K562 (cell line): Measurements from ENCODE around the gene PPP6R3. TPM values are rescaled to one million over a fixed set of nuclear protein-coding genes. Genes with fewer than 3 reads are reported as not detected.

Experiments used
- C11orf30 ChIP-seq: fragments of 450-650 bp; IDR thresholded peaks from 2 replicates; pipeline ENCODE4 v1.6.1; 2016; ENCODE audit warnings: low read depth, mild to moderate bottlenecking
- CHD2 ChIP-seq: IDR thresholded peaks from 2 replicates; pipeline ENCODE4 v1.6.1; 2011; ENCODE audit warnings: low read depth, low read length
- CREB1 ChIP-seq, 2 experiments: sonication (generic) in 1 of 2; formaldehyde crosslinking in 1 of 2; IDR thresholded peaks; 2 replicates each; pipeline versions ENCODE4 v1.6.1 to v1.8.0; 2012 to 2022; ENCODE audit warnings: inconsistent platforms in 1 of 2, mild to moderate bottlenecking in 1 of 2, missing genetic modification reagents in 1 of 2, moderate library complexity in 1 of 2
- ETV5 ChIP-seq: sonication (generic); formaldehyde crosslinking; IDR thresholded peaks from 2 replicates; pipeline ENCODE4 v1.4.0; 2020; ENCODE audit warnings: low read depth, mild to moderate bottlenecking, missing genetic modification reagents
- GABPB1 ChIP-seq: sonication (generic); formaldehyde crosslinking; IDR thresholded peaks from 2 replicates; pipeline ENCODE4 v1.8.0; 2022; ENCODE audit warnings: mild to moderate bottlenecking, missing genetic modification reagents
- HSF4 ChIP-seq: fragments of 250-450 bp; sonication (Bioruptor Pico); IDR thresholded peaks from 2 replicates; pipeline ENCODE4 v2.1.2; 2022; ENCODE audit warnings: mild to moderate bottlenecking, moderate library complexity, borderline replicate concordance
- MTA2 ChIP-seq: fragments of 450-650 bp; IDR thresholded peaks from 2 replicates; pipeline ENCODE4 v1.6.1; 2016; ENCODE audit warnings: low read depth
- NELFE ChIP-seq: IDR thresholded peaks from 2 replicates; pipeline ENCODE4 v1.6.1; 2011; ENCODE audit warnings: mild to moderate bottlenecking; ENCODE audit not compliant: insufficient read depth, insufficient read length
- POLR2A ChIP-seq: fragments of 450-650 bp; conservative IDR thresholded peaks from 2 replicates; pipeline ENCODE4 v1.6.1; 2016
- RERE ChIP-seq: sonication (generic); formaldehyde crosslinking; IDR thresholded peaks from 2 replicates; pipeline ENCODE4 v1.8.0; 2023; ENCODE audit warnings: missing genetic modification reagents, mild to moderate bottlenecking, borderline replicate concordance
- SMARCA4 ChIP-seq: fragments of 450-650 bp; IDR thresholded peaks from 2 replicates; pipeline ENCODE4 v1.6.1; 2016
- ZFP36 ChIP-seq: fragments of 150-350 bp; IDR thresholded peaks from 2 replicates; pipeline ENCODE4 v1.6.1; 2018; ENCODE audit warnings: low read length, low read depth; ENCODE audit not compliant: partially characterized antibody
- ZNF197 ChIP-seq: fragments of 200-800 bp; sonication (Bioruptor generic); IDR thresholded peaks from 2 replicates; pipeline ENCODE4 v1.6.1; 2016; ENCODE audit warnings: low read depth, missing genetic modification characterization, missing compliant biosample characterization
- ZNF311 ChIP-seq: fragments of 250-450 bp; sonication (Bioruptor Pico); IDR thresholded peaks from 2 replicates; pipeline ENCODE4 v1.4.0; 2020; ENCODE audit warnings: mild to moderate bottlenecking, moderate library complexity
- ZSCAN29 ChIP-seq: fragments of 450-650 bp; IDR thresholded peaks from 2 replicates; pipeline ENCODE4 v1.6.1; 2017
- polyA plus RNA-seq, 8 experiments: library from polyadenylated mRNA; depleted of rRNA in 4 of 8; stranded (reverse) in 5 of 8; unstranded in 3 of 8; fragments of >200 nt; fragmentation: Nextera tagmentation in 2 of 8; fragmentation: Illumina TruSeq in 1 of 8; extraction: Ambion mirVana in 2 of 8; extraction: Trizol in 1 of 8; gene quantifications; 2 replicates each; pipeline versions ENCODE4 v1.2.1 to v1.2.3, GENCODE V29; 2011 to 2014; ENCODE audit warnings: inconsistent platforms in 1 of 8, missing spikeins in 1 of 8
- total RNA-seq, 7 experiments: library from RNA; depleted of rRNA in 6 of 7; stranded (reverse); fragments of >200 nt in 6 of 7; fragmentation: Illumina TruSeq in 2 of 7; extraction: Trizol in 2 of 7; gene quantifications; 2 replicates each; pipeline versions ENCODE4 v1.2.1 to v1.2.3, GENCODE V29; 2011 to 2021; ENCODE audit warnings: low replicate concordance in 1 of 7
- TF ChIP-seq, protein P1 (sequence below), 2 experiments: fragments of 450-650 bp; IDR thresholded peaks; 2 replicates each; pipeline ENCODE4 v1.6.1; 2018; ENCODE audit warnings: mild to moderate bottlenecking in 2 of 2, low read depth in 1 of 2; ENCODE audit not compliant: partially characterized antibody in 2 of 2
- TF ChIP-seq, protein P2 (sequence below), 2 experiments: fragments of 450-650 bp in 1 of 2; sonication (generic) in 1 of 2; formaldehyde crosslinking in 1 of 2; IDR thresholded peaks in 1 of 2; conservative IDR thresholded peaks in 1 of 2; 2 replicates each; pipeline versions ENCODE4 v1.6.1 to v1.8.1; 2016 to 2023; ENCODE audit warnings: mild to moderate bottlenecking in 2 of 2, moderate library complexity in 2 of 2, inconsistent platforms in 1 of 2, missing genetic modification reagents in 1 of 2

Gene PPP6R3
- total and polyA plus RNA-seq, 9 of the 15 experiments (the other 6 are each of a cell fraction or from before 2014, with no cell fraction given): 20.3 to 117 (median 80.6) TPM

DNA sequence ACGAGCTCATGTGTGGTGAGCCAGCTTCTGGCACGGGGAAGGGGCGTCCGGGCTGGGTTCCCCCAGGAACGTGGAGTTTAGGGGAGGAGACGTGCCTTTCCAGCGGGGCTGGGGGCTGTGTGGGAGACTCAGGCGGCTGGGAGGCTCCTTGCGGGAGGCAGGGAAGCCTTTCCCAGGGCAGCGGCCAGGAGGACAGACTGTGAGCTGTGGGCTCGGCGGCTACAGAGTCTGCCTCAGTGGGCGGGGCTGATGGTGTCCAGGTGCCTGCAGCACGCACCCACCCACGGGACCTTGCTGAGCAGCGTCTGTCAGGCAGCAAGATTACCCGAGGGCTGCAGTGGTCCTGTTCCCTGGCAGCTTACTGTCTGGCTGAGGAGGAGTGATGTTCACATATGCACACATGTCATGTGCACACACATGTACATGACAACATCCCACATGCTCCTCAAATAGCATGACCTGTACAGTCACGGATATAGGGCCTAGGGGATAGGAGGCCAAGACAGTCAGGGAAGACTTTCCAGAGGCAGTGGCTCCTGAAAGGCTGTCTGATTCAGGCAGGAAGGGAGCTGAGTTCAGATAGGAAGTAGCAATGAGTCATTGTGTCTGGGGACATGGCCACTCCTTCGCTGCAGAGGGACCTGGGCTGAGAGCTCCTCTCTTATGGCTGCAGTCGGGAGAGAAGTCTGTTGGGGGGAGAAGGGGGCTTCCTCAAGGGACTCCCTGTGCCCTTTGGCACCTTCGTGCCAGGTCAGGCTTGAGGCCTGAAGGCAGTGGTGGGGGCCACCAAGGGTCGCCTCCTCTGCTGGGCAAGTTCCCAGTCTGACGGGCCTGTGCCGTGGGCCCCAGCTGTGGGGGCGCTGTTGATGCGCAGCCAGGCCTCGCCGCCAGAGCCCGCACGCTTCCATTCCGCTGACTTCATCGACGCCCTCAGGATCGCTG is 23.3 kb upstream of the PPP6R3 start (continued):
- TF ChIP-seq CREB1 (IDR thresholded peaks at IDR 0.05) (no peak), CREB1 (CRISPR knock-in tag; IDR thresholded peaks at IDR 0.05) (0 out of 2 replicates have a peak, but pooled peaks have one; percentile 47), POLR2A (no peak), CHD2 (no peak), SMARCA4 (peak; percentile 62), HSF4 (CRISPR knock-in tag) (no peak), RERE (no peak), ZFP36 (peak; percentile 98), NELFE (no peak), ZSCAN29 (no peak), GABPB1 (peak; percentile 68), MTA2 (no peak), ETV5 (CRISPR knock-in tag) (peak; percentile 76; the same call in 1 of the 2 replicates), ZNF311 (no peak), C11orf30 (no peak), ZNF197 (CRISPR knock-in tag) (no peak)
- TF ChIP-seq, protein P1, sequence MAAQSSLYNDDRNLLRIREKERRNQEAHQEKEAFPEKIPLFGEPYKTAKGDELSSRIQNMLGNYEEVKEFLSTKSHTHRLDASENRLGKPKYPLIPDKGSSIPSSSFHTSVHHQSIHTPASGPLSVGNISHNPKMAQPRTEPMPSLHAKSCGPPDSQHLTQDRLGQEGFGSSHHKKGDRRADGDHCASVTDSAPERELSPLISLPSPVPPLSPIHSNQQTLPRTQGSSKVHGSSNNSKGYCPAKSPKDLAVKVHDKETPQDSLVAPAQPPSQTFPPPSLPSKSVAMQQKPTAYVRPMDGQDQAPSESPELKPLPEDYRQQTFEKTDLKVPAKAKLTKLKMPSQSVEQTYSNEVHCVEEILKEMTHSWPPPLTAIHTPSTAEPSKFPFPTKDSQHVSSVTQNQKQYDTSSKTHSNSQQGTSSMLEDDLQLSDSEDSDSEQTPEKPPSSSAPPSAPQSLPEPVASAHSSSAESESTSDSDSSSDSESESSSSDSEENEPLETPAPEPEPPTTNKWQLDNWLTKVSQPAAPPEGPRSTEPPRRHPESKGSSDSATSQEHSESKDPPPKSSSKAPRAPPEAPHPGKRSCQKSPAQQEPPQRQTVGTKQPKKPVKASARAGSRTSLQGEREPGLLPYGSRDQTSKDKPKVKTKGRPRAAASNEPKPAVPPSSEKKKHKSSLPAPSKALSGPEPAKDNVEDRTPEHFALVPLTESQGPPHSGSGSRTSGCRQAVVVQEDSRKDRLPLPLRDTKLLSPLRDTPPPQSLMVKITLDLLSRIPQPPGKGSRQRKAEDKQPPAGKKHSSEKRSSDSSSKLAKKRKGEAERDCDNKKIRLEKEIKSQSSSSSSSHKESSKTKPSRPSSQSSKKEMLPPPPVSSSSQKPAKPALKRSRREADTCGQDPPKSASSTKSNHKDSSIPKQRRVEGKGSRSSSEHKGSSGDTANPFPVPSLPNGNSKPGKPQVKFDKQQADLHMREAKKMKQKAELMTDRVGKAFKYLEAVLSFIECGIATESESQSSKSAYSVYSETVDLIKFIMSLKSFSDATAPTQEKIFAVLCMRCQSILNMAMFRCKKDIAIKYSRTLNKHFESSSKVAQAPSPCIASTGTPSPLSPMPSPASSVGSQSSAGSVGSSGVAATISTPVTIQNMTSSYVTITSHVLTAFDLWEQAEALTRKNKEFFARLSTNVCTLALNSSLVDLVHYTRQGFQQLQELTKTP (IDR thresholded peaks at IDR 0.05; ENCODE audit: low read depth in 1 of 2, partially characterized antibody in 2 of 2): no peak
- TF ChIP-seq, protein P2, sequence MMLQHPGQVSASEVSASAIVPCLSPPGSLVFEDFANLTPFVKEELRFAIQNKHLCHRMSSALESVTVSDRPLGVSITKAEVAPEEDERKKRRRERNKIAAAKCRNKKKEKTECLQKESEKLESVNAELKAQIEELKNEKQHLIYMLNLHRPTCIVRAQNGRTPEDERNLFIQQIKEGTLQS (IDR thresholded peaks at IDR 0.05): peak; percentile 91
- TF ChIP-seq, protein P2 (CRISPR knock-in tag; conservative IDR thresholded peaks at IDR 0.05): no peak
